ENCODE measurements around the gene CCDC40.

- TF ChIP-seq BRCA1 (IDR thresholded peaks at IDR 0.05; ENCODE audit: low read depth, low read length) (no peak), LARP7 (IDR thresholded peaks at IDR 0.05) (no peak), CTCF (IDR thresholded peaks at IDR 0.05 in 2 of 3, conservative IDR thresholded peaks at IDR 0.05 in 1 of 3; ENCODE audit: control insufficient read depth in 2 of 3, extremely low read depth in 1 of 3, insufficient read depth in 1 of 3, low read depth in 3 of 3, low read length in 3 of 3) (no peak), POLR2AphosphoS5 (IDR thresholded peaks at IDR 0.05; ENCODE audit: low read length) (no peak), POLR2A (IDR thresholded peaks at IDR 0.05; ENCODE audit: low read depth, low read length) (no peak), RAD21 (IDR thresholded peaks at IDR 0.05; ENCODE audit: insufficient read depth, low read depth, low read length) (no peak), MAX (IDR thresholded peaks at IDR 0.05; ENCODE audit: low read depth, low read length) (no peak), TCF3 (IDR thresholded peaks at IDR 0.05; ENCODE audit: borderline replicate concordance, insufficient read depth, low read depth, low read length) (no peak), YY1 (IDR thresholded peaks at IDR 0.05; ENCODE audit: low read depth, low read length) (no peak), POU2F2 (IDR thresholded peaks at IDR 0.05; ENCODE audit: borderline replicate concordance, low read depth, low read length) (no peak)
These were observed 58.8 kb downstream of the CCDC40 start for GRCh38 chr17:80095038-80095843.
